ENCODE results near the gene MAP3K7.

MAP3K7 gene

DNA sequence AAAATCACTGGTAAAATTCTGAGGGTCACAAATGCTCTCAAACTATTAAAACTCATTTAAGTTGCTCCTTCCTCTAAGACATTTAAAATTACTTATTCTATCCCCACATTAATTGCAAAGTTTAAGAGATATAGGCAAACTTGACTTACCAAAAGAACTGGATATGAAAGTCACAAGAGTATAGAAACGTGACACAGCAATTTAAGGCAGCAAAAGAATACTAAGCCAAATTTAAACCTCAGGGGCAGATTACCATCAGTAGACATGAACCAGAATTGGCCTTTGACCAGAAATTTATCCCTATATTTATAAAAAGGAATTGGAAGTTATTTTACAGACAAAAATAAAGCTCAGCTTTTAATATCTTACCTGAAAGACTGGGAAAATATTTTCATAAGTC is 56.0 kb downstream of the MAP3K7 start:
- no peak for DNase-seq (ENCODE audit: low read depth in 2 of 2)

DNA sequence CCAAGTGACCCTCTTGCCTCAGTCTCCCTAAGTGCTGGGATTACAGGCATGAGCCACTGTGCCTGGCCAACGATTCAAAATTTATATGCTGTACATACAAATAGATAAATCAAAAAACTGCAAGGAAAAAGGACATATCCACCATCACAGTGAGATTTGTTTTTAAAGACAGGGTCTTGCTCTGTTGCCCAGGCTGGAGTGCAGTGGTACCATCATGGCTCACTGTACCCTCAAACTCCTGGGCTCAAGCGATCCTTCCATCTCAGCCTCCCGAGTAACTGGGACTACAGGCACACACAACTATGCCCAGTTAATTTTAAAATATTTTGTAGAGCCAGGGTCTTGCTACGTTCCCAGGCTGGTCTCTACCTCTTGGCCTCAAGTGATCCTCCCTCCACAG is 61.5 kb downstream of the MAP3K7 start:
- no peak for DNase-seq (ENCODE audit: low read depth in 2 of 2)

DNA sequence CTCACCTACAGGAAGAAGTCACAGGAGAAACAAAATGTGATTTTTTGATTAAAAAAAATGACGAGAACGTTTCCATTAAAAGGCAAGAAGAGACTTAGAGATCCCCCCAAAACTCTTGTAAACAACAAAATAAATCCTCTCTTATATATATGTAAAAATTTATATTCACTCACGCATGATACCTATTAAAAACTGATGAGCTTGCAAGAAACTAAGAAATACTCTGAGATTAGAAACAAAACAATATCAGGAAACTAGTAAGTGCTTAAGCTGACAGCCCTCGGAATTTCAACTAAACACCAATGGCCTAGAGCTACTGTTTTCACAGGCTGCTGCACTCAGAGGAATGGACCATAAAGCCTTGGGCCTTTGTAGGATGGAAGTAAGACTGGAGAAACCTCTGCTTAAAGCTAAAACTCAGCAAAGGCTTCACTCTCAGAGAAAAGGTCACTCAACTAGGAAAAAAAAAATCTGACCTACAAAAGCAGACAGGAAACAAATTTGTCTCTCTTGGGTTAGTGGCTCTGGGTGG is 63.0 kb downstream of the MAP3K7 start:
- no peak for DNase-seq (ENCODE audit: low read depth in 2 of 2)

GRCh38 chr6:90521955-90522354 is 64.9 kb downstream of the MAP3K7 start:
- DNase-seq (ENCODE audit: low read depth in 2 of 2): no peak

DNA sequence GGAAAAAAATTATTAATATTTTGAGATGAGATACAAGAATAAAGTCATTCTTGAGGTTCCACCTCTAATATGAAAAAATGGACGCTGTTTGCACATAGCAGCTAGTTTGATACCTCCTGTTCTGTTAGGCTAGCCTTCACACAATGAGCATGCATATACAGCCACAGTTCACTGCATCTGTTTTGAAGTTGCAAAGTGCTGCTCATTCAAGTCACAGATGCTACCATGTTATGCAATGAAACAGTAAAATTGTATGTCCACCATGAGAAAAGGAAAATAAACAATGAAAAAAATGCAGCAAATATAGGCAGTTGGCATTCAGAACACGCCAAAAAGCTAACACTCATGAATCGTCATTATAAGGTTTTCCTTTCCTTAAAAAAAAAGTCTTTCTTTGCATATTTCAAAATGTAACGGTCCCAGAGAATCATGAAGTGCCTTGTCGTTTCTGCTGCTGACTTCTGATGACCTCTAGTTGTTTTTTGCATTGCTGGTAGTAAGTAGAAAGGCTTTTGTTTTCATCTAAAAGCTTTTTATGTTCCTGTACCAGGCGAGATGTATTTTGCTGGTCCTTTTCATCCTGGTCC is 70.7 kb downstream of the MAP3K7 start:
- DNase-seq (ENCODE audit: low read depth in 2 of 2): no peak

DNA sequence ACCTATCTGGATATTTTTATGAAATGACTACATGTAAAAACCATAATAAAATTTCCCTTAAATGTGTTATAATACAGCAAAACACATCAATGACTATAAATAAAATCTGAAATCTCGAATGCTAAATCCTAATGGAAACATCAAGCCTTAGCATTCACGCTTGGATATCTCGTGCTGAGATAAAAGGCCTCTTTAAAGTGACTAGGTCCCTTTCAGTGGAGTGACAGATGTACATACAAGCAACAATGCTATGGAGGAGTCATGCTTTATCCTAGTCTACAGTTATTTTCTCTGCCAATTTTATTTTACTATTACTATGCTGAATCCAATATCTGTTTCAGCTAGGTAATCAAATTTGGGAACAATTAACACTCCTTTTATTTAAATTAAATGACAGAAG is 72.4 kb downstream of the MAP3K7 start:
- no peak for DNase-seq (ENCODE audit: low read depth in 2 of 2)

GRCh38 chr6:90508753-90509152 is 78.1 kb downstream of the MAP3K7 start:
- no peak for DNase-seq (ENCODE audit: low read depth in 2 of 2)

DNA sequence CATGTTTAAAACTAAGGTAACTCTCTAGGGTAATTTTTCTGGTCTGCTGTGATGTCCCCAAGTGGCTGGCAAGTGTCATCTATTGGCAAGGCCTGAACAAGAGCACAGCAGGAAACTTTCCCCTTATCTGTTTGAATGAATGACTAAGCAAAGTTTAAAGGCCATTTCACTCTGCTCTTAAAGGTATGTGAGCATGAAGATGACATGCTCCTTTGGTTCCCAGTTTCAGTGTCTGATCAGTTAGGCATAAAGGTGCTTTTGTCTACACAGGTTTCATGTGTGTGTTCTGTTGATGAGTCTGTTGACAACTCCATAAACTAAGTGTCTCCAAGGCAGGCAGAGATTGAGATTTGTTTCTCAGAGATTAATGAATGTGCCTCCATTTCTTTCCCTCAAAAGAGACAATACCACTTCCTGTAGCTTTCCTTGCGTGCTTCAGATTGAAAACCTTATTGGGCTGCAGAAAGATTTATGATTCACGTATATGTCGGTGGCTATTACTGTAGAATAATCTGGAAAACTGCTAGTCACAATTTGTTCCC is 83.9 kb downstream of the MAP3K7 start:
- no peak for DNase-seq (ENCODE audit: low read depth in 2 of 2)

- no peak for DNase-seq (ENCODE audit: low read depth in 2 of 2)
Measured at GRCh38 chr6:90502381-90502780, 84.5 kb downstream of the MAP3K7 start.

- no peak for DNase-seq (ENCODE audit: low read depth in 2 of 2)
Measured at GRCh38 chr6:90500458-90500857, 86.4 kb downstream of the MAP3K7 start.

- no peak for DNase-seq (ENCODE audit: low read depth in 2 of 2)
Measured at GRCh38 chr6:90497411-90497810, 89.5 kb downstream of the MAP3K7 start.

DNA sequence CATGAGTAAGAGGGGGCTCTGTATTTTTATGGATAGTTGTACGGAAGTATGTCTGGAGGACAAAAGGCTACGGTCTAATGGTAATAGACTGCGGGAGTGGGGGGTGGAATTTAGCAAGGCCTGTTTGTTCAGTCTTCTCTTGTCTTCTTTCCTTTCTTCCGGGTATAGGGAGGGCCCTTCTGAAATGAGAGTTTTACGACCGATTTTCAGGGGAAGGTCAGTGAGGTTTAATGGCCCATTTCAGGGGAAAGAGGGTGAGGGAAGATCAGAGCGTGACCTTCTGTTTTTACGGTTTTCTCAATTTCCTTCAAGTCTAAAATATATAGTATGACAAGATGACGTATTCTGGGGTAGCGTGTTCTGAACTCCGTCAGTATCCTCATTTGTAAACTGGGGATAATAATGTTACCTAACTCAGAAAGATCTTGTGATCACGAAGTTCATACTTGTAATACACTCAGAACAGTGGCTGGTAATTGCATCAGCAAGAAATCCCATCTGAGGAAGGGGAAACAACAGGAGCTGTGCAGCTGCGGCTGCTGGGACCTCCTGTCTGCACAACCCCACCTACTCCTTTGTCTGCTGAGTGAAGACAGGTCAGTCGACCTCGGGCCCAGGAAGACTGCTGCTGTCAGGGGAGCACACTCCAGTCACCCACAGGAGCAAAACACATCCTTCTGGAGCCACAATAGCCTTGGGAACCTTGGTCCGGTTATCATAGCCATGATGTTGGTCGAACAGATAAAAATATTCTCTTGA is 90.4 kb downstream of the MAP3K7 start:
- no peak for DNase-seq (ENCODE audit: low read depth in 2 of 2)

- no peak for DNase-seq (ENCODE audit: low read depth in 2 of 2)
Measured at GRCh38 chr6:90495216-90495817, 91.6 kb downstream of the MAP3K7 start.

DNA sequence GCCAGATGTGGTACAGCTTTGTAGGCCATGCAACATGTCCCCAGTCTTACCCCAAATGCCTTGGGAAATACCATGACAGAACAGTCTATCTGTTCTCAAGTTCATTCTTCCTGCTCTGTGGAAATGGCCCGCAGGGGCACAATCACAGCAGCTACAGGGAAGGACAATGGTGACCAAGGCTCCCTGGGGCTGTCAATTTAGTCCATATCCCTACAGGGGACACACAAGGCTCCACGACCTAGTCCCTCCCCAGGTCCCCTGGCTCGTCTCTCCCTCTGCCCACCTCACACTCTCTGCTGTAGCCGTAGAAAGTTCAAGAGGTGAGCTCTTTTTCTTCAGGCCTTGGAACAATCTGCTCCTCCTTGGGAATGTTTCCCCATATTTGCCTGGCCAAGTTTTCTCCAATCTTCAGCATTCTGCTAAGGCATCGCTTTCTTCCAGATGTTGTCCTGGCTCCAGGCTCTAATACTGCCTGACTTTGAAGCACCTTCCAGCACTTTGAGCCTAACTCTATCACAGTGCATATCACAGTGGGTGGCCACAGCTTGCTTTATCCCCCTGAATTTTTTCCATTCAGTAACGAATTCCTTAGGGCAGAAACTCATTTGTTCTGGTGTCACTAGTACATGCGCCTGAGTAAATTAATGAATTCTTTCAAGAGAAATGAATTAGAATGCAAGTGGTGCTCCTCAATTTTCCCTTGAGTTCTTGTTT is 92.6 kb downstream of the MAP3K7 start:
- no peak for DNase-seq (ENCODE audit: low read depth in 2 of 2)

DNA sequence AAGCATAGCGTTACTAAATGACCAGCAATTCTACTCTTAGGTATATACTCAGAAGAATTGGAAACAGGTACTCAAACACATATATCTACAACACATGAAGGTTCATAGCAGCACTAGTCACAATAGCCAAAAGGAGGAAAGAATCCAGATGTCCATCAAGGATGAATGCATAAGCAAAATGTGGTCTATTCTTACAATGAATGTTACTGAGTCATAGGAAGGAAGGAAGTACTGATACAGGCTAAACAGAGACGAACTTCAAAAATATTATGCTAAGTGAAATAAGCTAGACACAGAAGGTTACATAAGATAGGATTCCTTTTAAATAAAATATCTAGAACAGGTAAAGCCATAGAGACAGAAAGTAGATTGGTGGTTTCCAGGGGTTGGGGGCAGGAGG is 93.5 kb downstream of the MAP3K7 start:
- DNase-seq (ENCODE audit: low read depth in 2 of 2): no peak

DNA sequence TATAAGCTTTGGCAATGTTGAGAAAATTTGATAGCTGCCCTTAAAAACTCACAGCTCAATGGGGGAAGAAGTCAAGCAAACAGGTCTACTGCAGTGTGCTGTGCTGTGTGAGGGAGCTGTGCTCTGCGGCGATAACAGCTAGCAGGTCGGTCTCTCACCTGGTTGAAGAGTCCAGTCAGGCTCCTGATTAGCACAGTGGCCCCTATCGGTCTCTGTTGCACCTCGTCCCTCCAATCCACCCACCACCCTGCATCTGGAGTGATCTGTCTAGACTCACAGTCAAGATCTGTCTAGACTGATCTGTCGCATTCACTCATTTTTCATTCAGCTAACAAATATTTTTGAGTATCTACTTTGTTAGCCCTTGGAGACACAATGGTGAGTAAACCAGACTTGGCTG is 94.1 kb downstream of the MAP3K7 start:
- DNase-seq (ENCODE audit: low read depth in 2 of 2): no peak

GRCh38 chr6:90492369-90492768 is 94.5 kb downstream of the MAP3K7 start:
- no peak for DNase-seq (ENCODE audit: low read depth in 2 of 2)

- no peak for DNase-seq (ENCODE audit: low read depth in 2 of 2)
Measured at GRCh38 chr6:90490030-90490716, 96.7 kb downstream of the MAP3K7 start.

DNA sequence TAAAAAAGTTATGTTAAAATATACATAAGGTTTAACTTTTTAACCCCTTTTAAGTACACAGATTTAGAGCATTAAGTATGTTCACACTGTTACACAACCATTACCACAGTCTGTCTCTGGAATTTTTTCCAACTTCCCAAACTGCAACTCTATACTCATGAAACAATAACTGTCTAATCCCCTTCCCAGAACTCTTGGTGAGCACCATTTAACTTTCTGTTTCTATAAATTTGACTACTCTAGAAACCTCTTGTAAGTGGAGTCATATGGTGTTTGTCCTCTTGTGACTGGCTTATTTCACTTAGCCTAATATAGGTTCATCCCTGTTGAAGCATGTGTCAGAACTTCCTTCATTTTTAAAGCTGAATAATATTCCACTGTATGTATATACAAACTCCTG is 98.1 kb downstream of the MAP3K7 start:
- DNase-seq (ENCODE audit: low read depth in 2 of 2): no peak

GRCh38 chr6:90485635-90486277 is 101.1 kb downstream of the MAP3K7 start:
- DNase-seq (ENCODE audit: low read depth in 2 of 2): no peak

DNA sequence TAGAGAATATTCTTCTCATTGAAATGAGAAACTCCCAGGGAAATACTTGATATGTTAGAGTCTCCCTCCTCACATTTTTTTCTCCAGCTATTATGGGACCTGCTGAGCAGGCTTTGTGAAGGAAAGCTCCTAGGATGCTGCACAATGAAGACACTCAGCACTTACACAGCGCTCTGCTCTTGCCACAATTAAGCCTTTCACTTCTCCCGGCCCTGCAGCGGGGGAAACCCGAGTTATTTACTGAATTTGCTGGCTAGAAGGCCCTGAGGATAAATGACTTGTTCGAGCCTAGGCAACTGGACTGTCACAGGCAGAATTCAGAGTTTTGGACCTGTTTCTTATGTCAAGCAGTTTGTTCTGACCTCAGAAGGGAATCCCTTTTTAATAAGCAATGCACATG is 102.0 kb downstream of the MAP3K7 start:
- DNase-seq (ENCODE audit: low read depth in 2 of 2): no peak

Data from stimulated activated CD4-positive, alpha-beta T cell treated with anti-CD3 and anti-CD28 coated beads, Interleukin-15, amount 100 ng/mL, for 48 hours (primary cell).